K562 (cell line): ENCODE data around the gene TAMALIN. TPM values are rescaled to one million over a fixed set of nuclear protein-coding genes. Genes with fewer than 3 reads are reported as not detected.

Experiments
- ATAC-seq: fragments of 200-7000 bp; cut with Tn5 transposase; 3 replicates; pipeline ENCODE4 v1.9.1; 2020; ENCODE audit warnings: moderate library complexity
- BruUV-seq: library from RNA; stranded (reverse); fragments of 400-500 nt; replicated peaks from 2 replicates; lab custom pipeline; 2021; lab: Mats Ljungman, UMichigan
- CTCF ChIA-PET: fragments of 300-600 bp; formaldehyde crosslinking; extraction: SDS; loops from one replicate; lab custom pipeline; 2021; ENCODE audit warnings: low intra/inter-chr PET ratio; lab: Yijun Ruan, JAX
- POLR2A ChIA-PET: fragments of 300-600, 350-650 bp; sonication (Branson Sonifier 250); formaldehyde crosslinking; extraction: SDS; loops from one replicate; lab custom pipeline; 2021; ENCODE audit warnings: antibody characterized with exemption, inconsistent platforms; lab: Yijun Ruan, JAX
- DNase-seq, 4 experiments: peaks; one replicate each; pipeline versions ENCODE4 v3.0.0 to v3.0.0-alpha.2; 2011 to 2018; ENCODE audit warnings: low spot score in 3 of 4, mixed read lengths in 3 of 4; ENCODE audit errors: extremely low read depth in 1 of 4
- FAIRE-seq: peaks from 2 replicates; lab custom pipeline; 2011; peaks lifted over from hg19 to GRCh38; lab: Jason Lieb, UNC
- H2AFZ ChIP-seq: 2 replicates; pipeline ENCODE4 v1.6.0; 2011; ENCODE audit warnings: low read depth, low read length, control low read depth, inconsistent platforms
- H3K27ac ChIP-seq: fragments of 200-600 bp; 3 replicates; pipeline ENCODE4 v1.8.0; 2011; ENCODE audit warnings: low read depth, mild to moderate bottlenecking, control low read depth, inconsistent platforms, low read length, moderate library complexity, mixed read lengths; ENCODE audit errors: extremely low read depth
- H3K27me3 ChIP-seq, 2 experiments: fragments of 300-600 bp in 1 of 2; 2 replicates in 1 of 2; 3 replicates in 1 of 2; pipeline versions ENCODE4 v1.6.0 to v1.8.0; 2011; ENCODE audit warnings: inconsistent platforms in 2 of 2, low read length in 2 of 2, mild to moderate bottlenecking in 1 of 2, mixed read lengths in 1 of 2, moderate library complexity in 1 of 2; ENCODE audit not compliant: control insufficient read depth in 2 of 2, insufficient read depth in 2 of 2
- H3K36me3 ChIP-seq: fragments of 300-600 bp; 3 replicates; pipeline ENCODE4 v1.8.0; 2011; ENCODE audit warnings: mild to moderate bottlenecking, low read length, inconsistent platforms; ENCODE audit not compliant: control insufficient read depth, insufficient read depth
- H3K4me1 ChIP-seq, 2 experiments: fragments of 200-600 bp in 1 of 2; replicated peaks in 1 of 2; 2 replicates in 1 of 2; 3 replicates in 1 of 2; pipeline versions ENCODE4 v1.5.1 to v1.8.0; 2011; ENCODE audit warnings: inconsistent platforms in 2 of 2, low read length in 2 of 2, mild to moderate bottlenecking in 1 of 2, mixed read lengths in 1 of 2, moderate library complexity in 1 of 2; ENCODE audit not compliant: control insufficient read depth in 2 of 2, insufficient read depth in 2 of 2
- H3K4me2 ChIP-seq: 2 replicates; pipeline ENCODE4 v1.6.1; 2011; ENCODE audit warnings: low read length, control low read depth, inconsistent platforms, mixed read lengths; ENCODE audit not compliant: insufficient read depth
- H3K4me3 ChIP-seq: fragments of 200-600 bp; sonication (generic), shearing (Covaris generic); 2 replicates; pipeline ENCODE4 v1.5.1; 2016; ENCODE audit warnings: control low read depth, inconsistent platforms
- H3K79me2 ChIP-seq: fragments of 200-600 bp; 3 replicates; pipeline ENCODE4 v1.8.0; 2011; ENCODE audit warnings: low read length, inconsistent platforms; ENCODE audit not compliant: control insufficient read depth, insufficient read depth
- H3K9ac ChIP-seq, 2 experiments: 2 replicates each; pipeline versions ENCODE4 v1.6.0 to v1.6.1; 2011; ENCODE audit warnings: low read depth in 2 of 2, low read length in 2 of 2, control low read depth in 1 of 2, inconsistent platforms in 1 of 2, mild to moderate bottlenecking in 1 of 2, mixed read lengths in 1 of 2; ENCODE audit not compliant: insufficient read depth in 1 of 2
- H3K9me1 ChIP-seq: one replicate; pipeline ENCODE4 v1.6.0; 2011; ENCODE audit warnings: inconsistent platforms, mild to moderate bottlenecking, low read length, moderate library complexity; ENCODE audit not compliant: control insufficient read depth, insufficient read depth
- H3K9me3 ChIP-seq: replicated peaks from 2 replicates; pipeline ENCODE4 v1.5.1; 2011; ENCODE audit warnings: low read depth, low read length, inconsistent platforms; ENCODE audit not compliant: control insufficient read depth, insufficient read depth
- H4K20me1 ChIP-seq: replicated peaks from 2 replicates; pipeline ENCODE4 v1.6.1; 2011; ENCODE audit warnings: low read length, inconsistent platforms, mixed read lengths; ENCODE audit not compliant: control insufficient read depth, insufficient read depth
- COPS2 ChIP-seq: fragments of 450-650 bp; conservative IDR thresholded peaks from 2 replicates; pipeline ENCODE4 v1.6.1; 2016; ENCODE audit warnings: mild to moderate bottlenecking, moderate library complexity
- NCOA2 ChIP-seq, 2 experiments: fragments of 450-650 bp; IDR thresholded peaks; 2 replicates each; pipeline ENCODE4 v1.6.1; 2018; ENCODE audit warnings: mild to moderate bottlenecking in 2 of 2, moderate library complexity in 1 of 2; ENCODE audit not compliant: partially characterized antibody in 2 of 2
- NCOR1 ChIP-seq: fragments of 450-650 bp; IDR thresholded peaks from 2 replicates; pipeline ENCODE4 v1.6.1; 2016; ENCODE audit warnings: mild to moderate bottlenecking, moderate library complexity
- NFE2L1 ChIP-seq: fragments of 450-650 bp; IDR thresholded peaks from 2 replicates; pipeline ENCODE4 v1.6.1; 2016; ENCODE audit warnings: missing genetic modification characterization, low read depth, mild to moderate bottlenecking, missing compliant biosample characterization, moderate library complexity, borderline replicate concordance
- NR1H2 ChIP-seq: sonication (generic); formaldehyde crosslinking; IDR thresholded peaks from 2 replicates; pipeline ENCODE4 v1.4.0; 2020; ENCODE audit warnings: mild to moderate bottlenecking, missing genetic modification reagents
- PBX2 ChIP-seq, 2 experiments: IDR thresholded peaks in 1 of 2; conservative IDR thresholded peaks in 1 of 2; 2 replicates each; pipeline ENCODE4 v1.6.1; 2016; ENCODE audit warnings: low read depth in 2 of 2, mild to moderate bottlenecking in 1 of 2, missing compliant biosample characterization in 1 of 2, missing genetic modification characterization in 1 of 2, moderate library complexity in 1 of 2
- SAFB ChIP-seq: fragments of 200-400 bp; formaldehyde crosslinking; IDR thresholded peaks from 2 replicates; pipeline ENCODE4 v1.6.1; 2017; ENCODE audit warnings: low read depth, low read length, borderline replicate concordance
- SRF ChIP-seq, 2 experiments: fragments of 250-450, 450-650 bp in 1 of 2; sonication (Bioruptor Pico) in 1 of 2; sonication (generic) in 1 of 2; formaldehyde crosslinking; IDR thresholded peaks; 2 replicates each; pipeline versions ENCODE4 v1.5.0 to v1.5.1; 2020 to 2022; ENCODE audit warnings: mild to moderate bottlenecking in 1 of 2, missing genetic modification reagents in 1 of 2
- STAT5A ChIP-seq: IDR thresholded peaks from 2 replicates; pipeline ENCODE4 v1.6.1; 2012; ENCODE audit warnings: low read length, inconsistent platforms, borderline replicate concordance
- ZNF184 ChIP-seq: sonication (generic); formaldehyde crosslinking; IDR thresholded peaks from 2 replicates; pipeline ENCODE4 v1.5.0; 2020; ENCODE audit warnings: missing genetic modification reagents
- ZNF57 ChIP-seq: fragments of 450-650 bp; formaldehyde crosslinking; IDR thresholded peaks from 2 replicates; pipeline ENCODE4 v1.4.0; 2020; ENCODE audit warnings: mild to moderate bottlenecking, moderate library complexity
- ZSCAN29 ChIP-seq: fragments of 450-650 bp; IDR thresholded peaks from 2 replicates; pipeline ENCODE4 v1.6.1; 2017
- WGBS: fragments of 100-300 bp; shearing (Covaris generic); methylation state at CpG from one replicate; pipeline ENCODE4 v1.1.6; 2016; ENCODE audit warnings: low coverage, mixed read lengths; ENCODE audit not compliant: insufficient coverage; ENCODE audit errors: missing lambda C conversion rate; 5-methylcytosine and 5-hydroxymethylcytosine counted together
- in situ Hi-C: fragments of 300-500 bp; cut with MboI; formaldehyde crosslinking; loops from 4 replicates; pipeline ENCODE4 v1.15.0; 2018; ENCODE audit warnings: inconsistent platforms, mixed read lengths
- intact Hi-C: fragments of 100-400 bp; cut with micrococcal nuclease; formaldehyde crosslinking; loops from 2 replicates; pipeline ENCODE4 v1.14.2; 2022
- polyA plus RNA-seq, 8 experiments: library from polyadenylated mRNA; depleted of rRNA in 4 of 8; stranded (reverse) in 5 of 8; unstranded in 3 of 8; fragments of >200 nt; fragmentation: Nextera tagmentation in 2 of 8; fragmentation: Illumina TruSeq in 1 of 8; extraction: Ambion mirVana in 2 of 8; extraction: Trizol in 1 of 8; gene quantifications; 2 replicates each; pipeline versions ENCODE4 v1.2.1 to v1.2.3, GENCODE V29; 2011 to 2014; ENCODE audit warnings: inconsistent platforms in 1 of 8, missing spikeins in 1 of 8
- total RNA-seq, 7 experiments: library from RNA; depleted of rRNA in 6 of 7; stranded (reverse); fragments of >200 nt in 6 of 7; fragmentation: Illumina TruSeq in 2 of 7; extraction: Trizol in 2 of 7; gene quantifications; 2 replicates each; pipeline versions ENCODE4 v1.2.1 to v1.2.3, GENCODE V29; 2011 to 2021; ENCODE audit warnings: low replicate concordance in 1 of 7
- TF ChIP-seq, protein P1 (sequence below): fragments of 250-450 bp; sonication (Bioruptor Pico); IDR thresholded peaks from 2 replicates; pipeline ENCODE4 v1.4.0; 2020; ENCODE audit warnings: borderline replicate concordance
- TF ChIP-seq, protein P2 (sequence below): fragments of 250-450 bp; sonication (Bioruptor Pico); IDR thresholded peaks from 2 replicates; pipeline ENCODE4 v1.5.1; 2021; ENCODE audit warnings: mild to moderate bottlenecking

The TAMALIN gene
- total and polyA plus RNA-seq, 9 of the 15 experiments (the other 6 are each of a cell fraction or from before 2014, with no cell fraction given): 0.74 to 2.2 (median 1.5) TPM; not detected in 2

GRCh38 chr12:52007982-52008510, 1.3 kb downstream of the TAMALIN start:
- FAIRE-seq (no peak), DNase-seq (no peak), ATAC-seq (no peak)
- H3K79me2 ChIP-seq: no peaks in the 10 kb centered on the region
- H3K9me3 ChIP-seq: no peaks in the 10 kb centered on the region
- H3K9ac ChIP-seq: no peak overlapping the region
- H3K27me3 ChIP-seq: no peaks in the 10 kb centered on the region
- BruUV-seq: no TSS peak
- H4K20me1 ChIP-seq: no peaks in the 10 kb centered on the region
- ChIA-PET POLR2A (interaction anchor here (1.1 kb wide), 1 partner anchor 14 kb away, joined by 4 read pairs; no protein-coding TSS in a partner anchor), CTCF (no interaction called here)
- H3K4me2 ChIP-seq: no peak overlapping the region
- WGBS: 41% methylated on average over 3 of the region's 5 CpGs
- H2AFZ ChIP-seq: no peak overlapping the region
- intact Hi-C loops: no loop called here
- H3K36me3 ChIP-seq: no peaks in the 10 kb centered on the region
- H3K27ac ChIP-seq: no peak overlapping the region
- no peak for TF ChIP-seq PBX2 (CRISPR knock-in tag; IDR thresholded peaks at IDR 0.05; ENCODE audit: low read depth)
- no peak for TF ChIP-seq PBX2 (tag; conservative IDR thresholded peaks at IDR 0.05; ENCODE audit: low read depth)
- TF ChIP-seq NFE2L1 (tag): no peak
- no peak for TF ChIP-seq ZSCAN29
- no peak for TF ChIP-seq ZNF184
- no peak for TF ChIP-seq SAFB
- TF ChIP-seq SRF (CRISPR knock-in tag; IDR thresholded peaks at IDR 0.05): no peak
- TF ChIP-seq, protein P1, sequence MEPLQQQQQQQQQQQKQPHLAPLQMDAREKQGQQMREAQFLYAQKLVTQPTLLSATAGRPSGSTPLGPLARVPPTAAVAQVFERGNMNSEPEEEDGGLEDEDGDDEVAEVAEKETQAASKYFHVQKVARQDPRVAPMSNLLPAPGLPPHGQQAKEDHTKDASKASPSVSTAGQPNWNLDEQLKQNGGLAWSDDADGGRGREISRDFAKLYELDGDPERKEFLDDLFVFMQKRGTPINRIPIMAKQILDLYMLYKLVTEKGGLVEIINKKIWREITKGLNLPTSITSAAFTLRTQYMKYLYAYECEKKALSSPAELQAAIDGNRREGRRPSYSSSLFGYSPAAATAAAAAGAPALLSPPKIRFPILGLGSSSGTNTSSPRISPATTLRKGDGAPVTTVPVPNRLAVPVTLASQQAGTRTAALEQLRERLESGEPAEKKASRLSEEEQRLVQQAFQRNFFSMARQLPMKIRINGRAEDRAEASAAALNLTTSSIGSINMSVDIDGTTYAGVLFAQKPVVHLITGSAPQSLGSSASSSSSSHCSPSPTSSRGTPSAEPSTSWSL (CRISPR knock-in tag): no peak
- TF ChIP-seq, protein P2, sequence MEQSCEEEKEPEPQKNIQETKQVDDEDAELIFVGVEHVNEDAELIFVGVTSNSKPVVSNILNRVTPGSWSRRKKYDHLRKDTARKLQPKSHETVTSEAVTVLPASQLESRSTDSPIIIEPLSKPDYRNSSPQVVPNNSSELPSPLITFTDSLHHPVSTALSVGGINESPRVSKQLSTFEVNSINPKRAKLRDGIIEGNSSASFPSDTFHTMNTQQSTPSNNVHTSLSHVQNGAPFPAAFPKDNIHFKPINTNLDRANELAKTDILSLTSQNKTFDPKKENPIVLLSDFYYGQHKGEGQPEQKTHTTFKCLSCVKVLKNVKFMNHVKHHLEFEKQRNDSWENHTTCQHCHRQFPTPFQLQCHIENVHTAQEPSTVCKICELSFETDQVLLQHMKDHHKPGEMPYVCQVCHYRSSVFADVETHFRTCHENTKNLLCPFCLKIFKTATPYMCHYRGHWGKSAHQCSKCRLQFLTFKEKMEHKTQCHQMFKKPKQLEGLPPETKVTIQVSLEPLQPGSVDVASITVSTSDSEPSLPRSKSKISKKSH (CRISPR knock-in tag): no peak
- TF ChIP-seq NCOA2 (IDR thresholded peaks at IDR 0.05; ENCODE audit: partially characterized antibody in 2 of 2): no peak
- no peak for TF ChIP-seq NR1H2 (CRISPR knock-in tag)
- no peak for TF ChIP-seq ZNF57 (CRISPR knock-in tag)
- TF ChIP-seq COPS2: no peak
- TF ChIP-seq NCOR1: no peak
- no peak for TF ChIP-seq STAT5A
- TF ChIP-seq, all 486 proteins: peak for 0
- no peak overlapping the region for H3K4me3 ChIP-seq
- H3K4me1 ChIP-seq: peaks cover 20 to 42% of the 10 kb centered on the region in 2 experiments
- H3K9me1 ChIP-seq: no peaks in the 10 kb centered on the region
- in situ Hi-C loops: loop anchor here (25.0 kb wide), 1 partner anchor 596 kb away; the partner anchor contains the start of gene SLC4A8
